ENCODE measurements around the gene NCEH1. TPM values are rescaled to one million over a fixed set of nuclear protein-coding genes. Genes with fewer than 3 reads are reported as not detected.

Gene NCEH1
- total RNA-seq, 1 experiment from 2014 or later = 11.5 TPM

- Histone ChIP-seq H4K20me1 (ENCODE audit: insufficient read depth) (no peaks in the 10 kb centered on the region), H3K27ac (ENCODE audit: low read depth, low read length) (no peak overlapping the region), H3K4me3 (replicated peaks in 1 of 2; ENCODE audit: low read depth in 1 of 2, low read length in 2 of 2) (no peak overlapping the region), H2AFZ (ENCODE audit: low read depth, low read length, poor library complexity, severe bottlenecking) (no peak overlapping the region), H3K9ac (ENCODE audit: low read length) (no peak overlapping the region), H3K9me3 (ENCODE audit: control insufficient read depth in 1 of 2, insufficient read depth in 1 of 2, low read depth in 1 of 2, low read length in 2 of 2) (no peaks in the 10 kb centered on the region), H3K4me2 (ENCODE audit: low read length) (no peak overlapping the region), H3K27me3 (ENCODE audit: insufficient read depth, low read length) (no peaks in the 10 kb centered on the region), H3K79me2 (ENCODE audit: insufficient read depth, low read length) (peaks cover 50% of the 10 kb centered on the region), H3K36me3 (ENCODE audit: control insufficient read depth in 1 of 2, insufficient read depth in 2 of 2, low read length in 2 of 2) (no peaks in the 10 kb centered on the region), H3K9me2 (ENCODE audit: insufficient read depth) (no peaks in the 10 kb centered on the region), H3K4me1 (ENCODE audit: control insufficient read depth in 1 of 2, insufficient read depth in 2 of 2, low read length in 2 of 2) (0 out of 4 replicates have a peak, but pooled peaks cover 0 to 4% of the 10 kb centered on the region in 2 experiments)
- CTCF ChIA-PET = interaction anchor here (1.1 kb wide), 1 partner anchor 14 kb away, joined by 5 read pairs; the partner anchor contains the start of gene NCEH1
- POLR2A ChIA-PET = no interaction called here
- no peak for ATAC-seq
- no peak for DNase-seq (ENCODE audit: low read depth, low spot score)
- RAD21 ChIA-PET (ENCODE audit: low non-redundant PET in 1 of 2, low total read pairs in 2 of 2, uncharacterized antibody in 2 of 2, unreplicated experiment in 2 of 2) = no interaction called here
- intact Hi-C loops (cut with micrococcal nuclease) = no loop called here
- no TSS peak for BruUV-seq (replicated peaks)
- TF ChIP-seq POLR2A (IDR thresholded peaks at IDR 0.05; ENCODE audit: borderline replicate concordance, extremely low read depth, insufficient read depth, insufficient read length) = no peak
- no peak for TF ChIP-seq EGR1 (IDR thresholded peaks at IDR 0.05; ENCODE audit: low read depth)
- TF ChIP-seq ZBTB33 (IDR thresholded peaks at IDR 0.05; ENCODE audit: extremely low read depth, insufficient replicate concordance, low read length) = no peak
These were observed 13.3 kb downstream of the NCEH1 start for GRCh38 chr3:172697558-172697957.

- H3K27me3 ChIP-seq (ENCODE audit: insufficient read depth, low read length) = no peaks in the 10 kb centered on the region
- no peaks in the 10 kb centered on the region for H3K9me2 ChIP-seq (ENCODE audit: insufficient read depth)
- BruUV-seq (replicated peaks) = no TSS peak
- H3K9ac ChIP-seq (ENCODE audit: low read length) = no peak overlapping the region
- no peak overlapping the region for H2AFZ ChIP-seq (ENCODE audit: low read depth, low read length, poor library complexity, severe bottlenecking)
- intact Hi-C loops (cut with micrococcal nuclease) = no loop called here
- ATAC-seq = no peak
- CTCF ChIA-PET = no interaction called here
- POLR2A ChIA-PET = no interaction called here
- no peaks in the 10 kb centered on the region for H4K20me1 ChIP-seq (ENCODE audit: insufficient read depth)
- H3K4me1 ChIP-seq (ENCODE audit: control insufficient read depth in 1 of 2, insufficient read depth in 2 of 2, low read length in 2 of 2) = no peaks in the 10 kb centered on the region
- no peak for DNase-seq (ENCODE audit: low read depth, low spot score)
- no peak overlapping the region for H3K4me3 ChIP-seq (replicated peaks in 1 of 2; ENCODE audit: low read depth in 1 of 2, low read length in 2 of 2)
- no peak overlapping the region for H3K27ac ChIP-seq (ENCODE audit: low read depth, low read length)
- no peaks in the 10 kb centered on the region for H3K36me3 ChIP-seq (ENCODE audit: control insufficient read depth in 1 of 2, insufficient read depth in 2 of 2, low read length in 2 of 2)
- TF ChIP-seq SRF (IDR thresholded peaks at IDR 0.05; ENCODE audit: low read depth) = no peak
- TF ChIP-seq EZH2 (IDR thresholded peaks at IDR 0.05) = no peak
- H3K9me3 ChIP-seq (ENCODE audit: control insufficient read depth in 1 of 2, insufficient read depth in 1 of 2, low read depth in 1 of 2, low read length in 2 of 2) = no peaks in the 10 kb centered on the region
- H3K79me2 ChIP-seq (ENCODE audit: insufficient read depth, low read length) = peaks cover 42% of the 10 kb centered on the region
- RAD21 ChIA-PET (ENCODE audit: low non-redundant PET in 1 of 2, low total read pairs in 2 of 2, uncharacterized antibody in 2 of 2, unreplicated experiment in 2 of 2) = no interaction called here
- H3K4me2 ChIP-seq (ENCODE audit: low read length) = no peak overlapping the region
These were observed 14.5 kb downstream of the NCEH1 start for GRCh38 chr3:172696357-172696756.

All from HCT116 (cell line).